ENCODE measurements around the gene TOX3.

TOX3 gene

DNA sequence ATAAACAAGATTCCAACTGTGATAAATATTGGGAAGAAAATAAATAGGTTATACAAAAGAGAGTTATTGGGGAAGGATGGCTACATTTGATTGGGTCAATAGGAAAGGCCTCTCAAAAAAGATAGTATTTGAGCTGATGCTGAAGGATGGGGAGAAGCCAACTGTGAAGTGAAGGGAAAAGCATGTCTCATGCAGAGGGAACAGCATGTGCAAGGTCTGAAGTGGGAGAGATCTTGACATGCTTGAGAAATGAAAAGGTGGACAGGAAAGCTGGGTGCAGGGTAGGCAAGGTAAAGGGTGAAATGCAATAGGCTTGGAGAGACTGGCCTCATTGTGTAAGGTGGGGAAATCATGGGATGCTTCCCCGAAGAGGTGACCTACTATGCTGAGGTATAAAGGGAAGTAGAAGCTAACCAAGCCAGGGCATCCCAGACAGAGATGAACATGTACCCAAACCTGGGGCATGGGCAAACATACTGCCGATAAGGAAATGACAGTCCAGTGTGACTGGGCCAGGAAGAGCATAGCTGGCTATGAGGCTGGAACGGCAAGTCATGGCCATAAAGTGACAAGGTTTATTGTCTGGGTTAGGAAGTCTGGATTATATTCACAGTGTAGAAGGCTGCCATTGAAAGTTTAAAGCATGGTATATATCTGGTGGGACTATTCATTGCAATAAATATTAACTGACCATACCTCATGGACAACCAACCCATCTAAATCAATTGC is 91.2 kb downstream of the TOX3 start:
- DNase-seq (ENCODE audit: low spot score), result no peak
- in situ Hi-C loops (cut with MboI; ENCODE audit: low pct_unique_long_range_greater_than_20kb, low sequenced_read_pairs, unreplicated experiment), result no loop called here
- TF ChIP-seq, protein P1, sequence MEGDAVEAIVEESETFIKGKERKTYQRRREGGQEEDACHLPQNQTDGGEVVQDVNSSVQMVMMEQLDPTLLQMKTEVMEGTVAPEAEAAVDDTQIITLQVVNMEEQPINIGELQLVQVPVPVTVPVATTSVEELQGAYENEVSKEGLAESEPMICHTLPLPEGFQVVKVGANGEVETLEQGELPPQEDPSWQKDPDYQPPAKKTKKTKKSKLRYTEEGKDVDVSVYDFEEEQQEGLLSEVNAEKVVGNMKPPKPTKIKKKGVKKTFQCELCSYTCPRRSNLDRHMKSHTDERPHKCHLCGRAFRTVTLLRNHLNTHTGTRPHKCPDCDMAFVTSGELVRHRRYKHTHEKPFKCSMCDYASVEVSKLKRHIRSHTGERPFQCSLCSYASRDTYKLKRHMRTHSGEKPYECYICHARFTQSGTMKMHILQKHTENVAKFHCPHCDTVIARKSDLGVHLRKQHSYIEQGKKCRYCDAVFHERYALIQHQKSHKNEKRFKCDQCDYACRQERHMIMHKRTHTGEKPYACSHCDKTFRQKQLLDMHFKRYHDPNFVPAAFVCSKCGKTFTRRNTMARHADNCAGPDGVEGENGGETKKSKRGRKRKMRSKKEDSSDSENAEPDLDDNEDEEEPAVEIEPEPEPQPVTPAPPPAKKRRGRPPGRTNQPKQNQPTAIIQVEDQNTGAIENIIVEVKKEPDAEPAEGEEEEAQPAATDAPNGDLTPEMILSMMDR (IDR thresholded peaks at IDR 0.05; ENCODE audit: extremely low read depth, insufficient read depth, missing control alignments), result no peak

DNA sequence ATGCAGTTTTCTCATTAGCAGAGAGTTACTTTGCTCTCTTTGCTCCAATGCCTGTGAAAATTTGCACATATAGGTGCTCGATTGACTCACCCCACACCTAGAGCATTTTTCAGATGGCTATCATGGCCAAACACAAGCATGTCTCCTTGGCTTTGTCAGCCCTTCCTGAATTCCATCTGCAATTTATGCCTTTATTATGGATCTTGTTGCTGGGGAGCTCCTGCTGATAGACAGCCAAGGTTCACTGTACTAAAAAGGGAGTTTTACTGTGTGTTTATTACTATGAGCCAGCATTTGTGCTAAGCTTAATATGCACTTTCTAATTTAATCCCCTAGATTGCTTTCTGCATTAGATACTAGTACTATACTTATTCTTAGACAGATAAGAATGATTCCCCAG is 93.3 kb downstream of the TOX3 start:
- DNase-seq (ENCODE audit: low spot score), result no peak
- in situ Hi-C loops (cut with MboI; ENCODE audit: low pct_unique_long_range_greater_than_20kb, low sequenced_read_pairs, unreplicated experiment), result no loop called here
- TF ChIP-seq, protein P1 (IDR thresholded peaks at IDR 0.05; ENCODE audit: extremely low read depth, insufficient read depth, missing control alignments), result no peak

DNA sequence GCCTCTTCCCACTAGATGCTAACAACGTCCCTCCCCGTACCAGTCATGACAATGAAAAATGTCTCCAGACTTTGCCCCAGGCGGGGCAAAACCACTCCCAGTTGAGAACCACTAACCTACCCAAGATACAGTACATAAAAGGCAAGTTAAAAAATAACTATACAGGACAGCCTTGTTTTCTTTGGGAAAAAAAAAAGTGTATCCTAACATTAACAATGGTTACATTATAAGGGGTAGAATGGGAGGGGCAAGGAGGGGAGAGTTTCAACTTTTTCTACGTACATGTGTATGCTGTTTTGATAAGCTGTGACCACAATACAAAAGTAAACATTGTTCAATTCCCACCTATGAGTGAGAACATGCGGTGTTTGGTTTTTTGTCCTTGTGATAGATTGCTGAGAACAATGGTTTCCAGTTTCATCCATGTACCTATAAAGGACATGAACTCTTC is 94.9 kb downstream of the TOX3 start:
- TF ChIP-seq, protein P1 (IDR thresholded peaks at IDR 0.05; ENCODE audit: extremely low read depth, insufficient read depth, missing control alignments), result no peak
- no peak for DNase-seq (ENCODE audit: low spot score)
- in situ Hi-C loops (cut with MboI; ENCODE audit: low pct_unique_long_range_greater_than_20kb, low sequenced_read_pairs, unreplicated experiment), result no loop called here

DNA sequence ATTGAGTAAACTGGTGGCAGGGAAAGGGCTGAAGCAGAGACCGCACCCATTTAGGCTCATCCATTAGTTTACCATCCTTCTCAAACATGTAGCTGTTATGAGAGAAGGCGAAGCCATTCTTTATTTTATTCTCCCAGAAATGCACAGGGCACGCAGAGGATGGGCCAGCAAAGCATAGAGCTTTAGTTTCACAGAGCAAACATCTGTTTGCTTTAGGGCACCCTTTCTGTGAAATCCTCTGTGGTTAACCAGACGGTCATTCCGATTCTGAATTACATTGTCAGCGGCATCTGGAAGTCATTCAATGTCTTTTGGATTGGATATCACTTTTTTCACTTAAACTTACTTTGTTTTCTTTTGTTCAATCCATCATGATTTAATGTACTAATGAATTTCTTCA is 96.0 kb downstream of the TOX3 start:
- TF ChIP-seq, protein P1 (IDR thresholded peaks at IDR 0.05; ENCODE audit: extremely low read depth, insufficient read depth, missing control alignments), result no peak
- in situ Hi-C loops (cut with MboI; ENCODE audit: low pct_unique_long_range_greater_than_20kb, low sequenced_read_pairs, unreplicated experiment), result no loop called here
- DNase-seq (ENCODE audit: low spot score), result no peak

- TF ChIP-seq, protein P1 (IDR thresholded peaks at IDR 0.05; ENCODE audit: extremely low read depth, insufficient read depth, missing control alignments), result no peak
- DNase-seq (ENCODE audit: low spot score), result no peak
- in situ Hi-C loops (cut with MboI; ENCODE audit: low pct_unique_long_range_greater_than_20kb, low sequenced_read_pairs, unreplicated experiment), result no loop called here
Observed at GRCh38 chr16:52450241-52450640, 96.7 kb downstream of the TOX3 start.

DNA sequence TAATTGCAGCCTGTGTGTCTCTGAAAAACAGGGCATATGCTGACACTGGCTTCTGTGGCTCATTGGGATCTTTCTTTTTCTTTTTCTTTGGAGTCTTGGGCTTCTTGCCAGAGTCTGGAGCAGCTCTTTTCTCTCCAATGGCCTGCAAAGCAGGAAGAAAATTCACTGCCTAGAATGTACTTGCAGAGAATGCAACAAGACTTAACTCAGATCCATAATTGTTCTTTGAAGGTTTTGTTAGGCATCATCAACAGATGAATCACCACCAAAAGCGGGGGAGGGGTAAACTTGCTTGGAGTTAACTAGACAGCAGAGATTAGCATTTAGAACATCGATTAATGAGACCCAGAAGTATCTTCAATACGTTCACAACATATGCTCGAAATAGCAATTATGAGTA is 100.9 kb downstream of the TOX3 start:
- in situ Hi-C loops (cut with MboI; ENCODE audit: low pct_unique_long_range_greater_than_20kb, low sequenced_read_pairs, unreplicated experiment), result no loop called here
- TF ChIP-seq, protein P1 (IDR thresholded peaks at IDR 0.05; ENCODE audit: extremely low read depth, insufficient read depth, missing control alignments), result no peak
- DNase-seq (ENCODE audit: low spot score), result no peak

Measured in GM13977 (cell line).